Stimulated activated CD4-positive, alpha-beta T cell treated with anti-CD3 and anti-CD28 coated beads, Interleukin-12 subunit alpha, Interleukin-12 subunit beta, amount 100 ng/mL, for 24 hours (primary cell): ENCODE results near the gene ACAA2.

Experiments used
- DNase-seq, 2 experiments: peaks; one replicate each; pipeline ENCODE4 v3.0.0-alpha.2; 2020; ENCODE audit warnings: low read depth in 2 of 2

ACAA2 gene

GRCh38 chr18:49813319-49814146 is at the start of gene ACAA2:
ACAA2 (minus strand) TSS chr18:49813533; CDS start chr18:49813484, 49 bp downstream.
- peak; percentile 68 to 75 for DNase-seq

GRCh38 chr18:49862656-49863385 is 49.5 kb upstream of the ACAA2 start:
- no peak for DNase-seq

- DNase-seq, result no peak
These were observed 48.3 kb upstream of the ACAA2 start for GRCh38 chr18:49861659-49862058.

GRCh38 chr18:49859725-49860124 is 46.4 kb upstream of the ACAA2 start:
- no peak for DNase-seq

- DNase-seq, result no peak
These were observed 45.7 kb upstream of the ACAA2 start for GRCh38 chr18:49859021-49859359.

- DNase-seq, result peak; percentile 17 to 55
These were observed 45.1 kb upstream of the ACAA2 start for GRCh38 chr18:49858309-49859020.

GRCh38 chr18:49857708-49858107 is 44.4 kb upstream of the ACAA2 start:
- DNase-seq, result no peak

GRCh38 chr18:49856496-49856895 is 43.2 kb upstream of the ACAA2 start:
- DNase-seq, result no peak

GRCh38 chr18:49855711-49856415 is 42.5 kb upstream of the ACAA2 start:
- no peak for DNase-seq

GRCh38 chr18:49854681-49855080 is 41.3 kb upstream of the ACAA2 start:
- no peak for DNase-seq

GRCh38 chr18:49853436-49853835 is 40.1 kb upstream of the ACAA2 start:
- DNase-seq, result no peak

- DNase-seq, result no peak
These were observed 39.7 kb upstream of the ACAA2 start for GRCh38 chr18:49853011-49853410.

GRCh38 chr18:49851624-49852023 is 38.3 kb upstream of the ACAA2 start:
- DNase-seq, result no peak

GRCh38 chr18:49850636-49851035 is 37.3 kb upstream of the ACAA2 start:
- no peak for DNase-seq

GRCh38 chr18:49849331-49850217 is 36.2 kb upstream of the ACAA2 start:
- DNase-seq, result no peak

GRCh38 chr18:49848115-49848514 is 34.8 kb upstream of the ACAA2 start:
- no peak for DNase-seq

- DNase-seq, result no peak
These were observed 34.2 kb upstream of the ACAA2 start for GRCh38 chr18:49847524-49847923.

- DNase-seq, result no peak
These were observed 33.6 kb upstream of the ACAA2 start for GRCh38 chr18:49846718-49847470.

GRCh38 chr18:49846361-49846662 is 33.0 kb upstream of the ACAA2 start:
- DNase-seq, result no peak

GRCh38 chr18:49845629-49846360 is 32.5 kb upstream of the ACAA2 start:
- DNase-seq, result no peak
